GM20431 (cell line): ENCODE results near the gene GGTLC1.

ENCODE experiments used
- in situ Hi-C: fragments of 300-500 bp; cut with MseI, MboI; formaldehyde crosslinking; loops from one replicate; pipeline ENCODE4 v1.15.0; 2020; ENCODE audit warnings: low sequenced_read_pairs; ENCODE audit not compliant: unreplicated experiment

Gene GGTLC1

DNA sequence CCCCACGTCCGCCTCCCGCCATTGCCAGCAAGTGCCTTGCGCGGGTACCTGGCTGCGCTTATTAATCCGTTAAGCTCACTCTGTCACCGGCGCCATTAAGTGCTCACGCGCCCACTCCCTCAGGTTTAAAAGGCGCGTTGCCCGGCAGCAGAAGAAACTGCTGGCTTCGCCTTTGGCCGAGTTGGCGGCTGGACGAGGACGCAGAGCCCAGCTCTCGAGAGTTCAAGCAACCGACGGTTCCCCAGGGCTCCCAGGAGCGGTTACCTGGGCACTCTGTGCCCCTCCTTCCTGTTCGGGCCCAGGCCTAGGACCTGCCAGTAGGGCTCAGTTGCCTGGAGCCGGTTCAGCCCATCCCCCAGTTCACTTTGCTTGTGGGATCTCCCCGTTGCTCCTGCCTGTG lies at the start of gene GGTLC1:
Gene GGTLC1, minus strand, starts transcription at position 219 of the 400 bp plus-strand sequence. CDS start 2,168 bp downstream, outside the sequence.
- in situ Hi-C loops = no loop called here

DNA sequence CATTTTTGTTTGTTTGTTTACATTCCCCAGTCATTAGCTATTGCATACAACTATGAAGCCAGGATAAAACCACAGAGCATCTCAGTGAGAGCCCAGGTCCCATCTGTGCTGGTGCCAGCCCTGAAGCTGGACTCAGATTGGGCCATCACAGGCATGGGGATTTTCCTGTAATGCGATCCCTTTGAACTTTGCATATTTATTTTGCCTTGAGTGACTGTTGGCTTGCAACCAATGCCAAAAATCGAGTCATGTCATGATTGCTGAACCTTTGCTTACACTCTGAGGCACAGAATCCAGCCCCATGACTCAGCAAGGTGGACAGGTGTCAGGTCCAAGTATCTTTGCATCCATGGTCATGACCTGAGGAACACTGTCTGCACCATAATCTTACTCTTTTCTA lies 46.2 kb upstream of the GGTLC1 start:
- in situ Hi-C loops = no loop called here

DNA sequence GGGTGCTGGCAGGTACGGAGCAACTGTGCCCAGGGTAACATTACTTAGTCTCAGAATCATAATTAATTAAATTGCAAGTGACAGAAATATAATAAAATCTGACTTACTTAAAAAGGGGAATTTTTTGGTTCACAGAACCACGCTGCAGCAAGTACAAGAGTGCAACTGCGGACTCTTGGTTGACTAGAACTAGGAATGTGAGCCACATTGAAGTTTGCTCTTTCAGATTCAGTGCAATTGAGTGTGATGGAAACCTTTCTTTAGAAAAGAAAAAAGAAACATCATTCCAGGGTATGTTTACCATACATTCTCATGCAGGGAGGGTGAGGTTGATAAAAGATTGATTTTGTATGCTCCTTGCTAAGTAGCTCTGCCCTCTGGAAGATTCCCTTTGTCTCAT lies 45.0 kb upstream of the GGTLC1 start:
- in situ Hi-C loops = no loop called here

DNA sequence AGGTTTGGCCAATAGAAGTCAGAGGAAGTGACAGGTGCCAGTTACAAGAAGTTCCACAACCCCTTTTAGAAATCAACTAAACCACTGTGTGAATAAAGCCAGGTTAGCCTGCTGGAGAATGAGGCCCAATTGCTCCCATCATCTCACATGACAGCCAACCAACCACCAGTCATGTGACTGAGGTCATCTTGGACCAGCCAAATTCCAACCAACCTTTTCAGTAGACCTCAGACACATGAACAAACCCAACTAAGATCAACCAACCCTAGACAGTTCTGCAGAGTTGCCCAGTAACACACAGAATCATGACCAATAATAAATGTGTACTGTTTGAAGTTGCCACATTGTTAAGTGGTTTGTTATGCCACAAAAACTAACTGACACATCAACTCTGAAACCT lies 44.6 kb upstream of the GGTLC1 start:
- in situ Hi-C loops = no loop called here

DNA sequence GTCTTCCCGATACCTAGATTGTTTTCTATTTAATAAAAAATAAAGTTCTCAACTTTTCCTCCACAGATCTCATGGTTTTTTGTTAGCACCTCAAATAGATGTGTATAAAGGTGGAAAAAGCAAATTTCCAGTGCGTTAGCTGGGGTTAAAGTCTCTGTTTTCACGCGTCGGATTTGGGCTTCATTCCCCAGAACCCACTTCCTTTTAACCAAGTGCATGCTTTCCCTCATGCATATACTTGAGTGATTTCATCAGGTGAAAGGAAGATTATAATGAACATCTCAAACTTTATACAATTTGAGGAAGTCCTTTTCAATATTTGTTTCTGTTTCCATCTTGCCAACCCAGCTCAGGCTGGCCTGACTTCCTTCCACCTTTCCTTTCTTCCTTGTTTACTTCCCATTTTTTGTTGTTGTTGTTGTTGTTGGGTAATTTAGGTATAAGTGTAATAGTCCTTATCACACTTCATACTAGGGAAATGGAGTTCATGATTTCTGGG lies 43.9 kb upstream of the GGTLC1 start:
- in situ Hi-C loops = no loop called here

DNA sequence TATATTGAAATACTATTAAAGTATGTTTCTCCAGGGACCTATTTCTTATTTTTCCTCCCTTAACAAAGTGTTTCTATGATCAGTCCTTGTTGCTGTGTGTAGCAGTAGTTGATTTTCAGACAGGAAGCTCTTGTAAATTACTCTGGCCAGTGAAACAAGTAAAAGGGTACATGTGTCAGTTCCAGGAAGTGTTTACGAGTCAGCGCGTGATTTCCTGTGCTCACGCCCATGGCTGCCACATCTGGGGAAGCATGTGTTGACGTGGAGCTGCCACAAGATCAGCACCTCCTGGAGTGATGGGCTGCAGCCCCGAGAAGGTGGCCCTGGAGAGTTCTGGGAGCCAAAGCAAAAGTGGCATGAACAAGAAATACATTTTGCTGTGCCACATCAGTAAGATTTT lies 38.6 kb upstream of the GGTLC1 start:
- in situ Hi-C loops = no loop called here

DNA sequence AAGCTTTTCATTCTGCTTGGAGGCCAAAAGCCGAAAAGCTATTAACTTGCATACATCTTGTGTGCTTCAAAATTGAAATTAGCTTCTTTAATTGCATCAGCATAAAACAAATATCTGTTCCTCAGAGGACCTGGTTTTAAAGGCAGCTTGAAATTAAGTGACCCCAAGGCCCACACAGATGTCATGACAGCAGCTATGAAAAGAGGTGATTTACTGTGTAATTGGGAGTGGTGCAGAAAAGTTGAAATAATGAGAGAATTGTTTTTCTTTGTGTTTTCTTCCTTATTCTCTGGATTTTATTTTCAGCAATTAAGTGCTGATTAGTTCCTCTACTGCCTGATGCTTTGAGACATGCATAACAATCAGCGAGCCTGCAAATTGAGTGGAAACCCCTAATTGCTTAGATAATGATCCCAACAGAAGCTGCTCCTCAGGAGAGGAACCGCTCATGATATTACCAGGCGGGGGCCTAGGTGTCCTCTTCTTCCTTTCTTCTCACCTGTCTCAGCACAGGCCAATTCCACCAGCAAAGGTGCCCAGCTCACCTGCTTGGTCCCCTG lies 34.1 kb upstream of the GGTLC1 start:
- in situ Hi-C loops = no loop called here

DNA sequence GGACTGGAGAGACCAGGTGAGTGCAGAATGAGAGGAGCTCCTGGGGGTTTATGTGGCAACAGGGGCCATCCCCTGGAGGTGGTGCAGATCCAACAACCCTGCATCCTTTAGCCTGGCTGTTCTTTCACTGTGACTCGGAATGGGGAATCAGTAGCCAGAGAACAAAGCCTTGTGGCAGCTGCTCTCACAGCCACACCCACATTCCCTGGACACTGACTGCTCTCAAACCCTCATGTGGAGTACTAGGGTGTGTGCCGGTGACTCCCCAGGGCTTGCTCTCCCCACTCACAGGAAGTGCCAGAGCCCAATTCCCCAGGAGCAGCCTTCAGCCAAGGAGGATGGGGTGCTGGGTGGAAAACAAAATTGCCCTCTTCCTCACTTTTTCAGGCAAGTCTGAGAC lies 30.2 kb upstream of the GGTLC1 start:
- in situ Hi-C loops = no loop called here

DNA sequence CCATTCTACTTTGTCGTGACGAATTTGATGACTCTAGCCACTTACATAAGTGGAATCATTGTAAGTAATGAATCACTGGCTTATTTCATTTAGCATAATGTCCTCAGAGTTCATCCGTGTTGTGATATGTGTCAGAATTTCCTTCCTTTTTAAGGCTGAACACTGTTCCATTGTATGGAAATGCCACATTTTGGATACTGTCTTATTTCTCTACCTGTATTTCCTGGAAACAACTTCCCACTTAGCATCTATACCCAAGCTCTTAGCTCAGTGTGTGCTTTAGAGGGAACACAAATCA lies 28.8 kb upstream of the GGTLC1 start:
- in situ Hi-C loops = no loop called here

DNA sequence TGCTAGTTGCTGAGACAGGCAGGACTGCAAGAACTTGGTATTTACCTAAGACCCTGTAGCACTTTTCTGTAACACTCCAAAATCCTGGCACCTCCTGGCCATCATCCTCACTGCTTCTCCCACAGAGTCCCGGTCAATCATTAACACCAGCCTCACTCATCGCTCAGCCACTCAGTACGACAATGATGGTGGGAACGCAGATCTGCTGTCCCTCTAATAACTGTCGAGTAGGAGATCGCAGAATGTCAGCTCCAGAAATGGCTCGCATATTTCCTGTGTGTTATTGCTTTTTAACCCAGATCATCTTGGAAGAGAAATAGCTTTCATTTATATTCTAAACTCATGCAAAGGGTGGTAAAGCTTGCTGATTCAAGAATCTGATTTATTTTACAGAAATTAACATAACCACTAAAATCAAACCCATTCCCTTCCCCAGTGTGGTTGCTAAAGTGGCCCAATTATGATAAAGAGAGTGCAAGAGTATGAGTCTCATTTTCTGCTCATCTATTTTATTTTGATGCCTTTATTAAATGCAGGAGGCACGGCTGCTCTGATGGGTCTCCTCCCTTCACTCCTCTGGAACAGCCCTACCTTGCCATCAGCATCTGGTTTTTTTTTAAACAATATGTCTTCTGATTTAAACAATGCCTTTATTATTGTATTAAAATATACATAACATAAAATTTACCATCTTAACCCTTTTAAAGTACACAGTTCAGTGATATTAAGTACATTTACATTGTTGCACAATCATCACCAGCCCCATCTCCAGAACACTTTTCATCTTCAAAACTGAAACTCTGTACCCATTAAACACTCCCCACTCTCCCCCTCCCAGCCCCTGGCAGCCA lies 28.3 kb upstream of the GGTLC1 start:
- in situ Hi-C loops = no loop called here

DNA sequence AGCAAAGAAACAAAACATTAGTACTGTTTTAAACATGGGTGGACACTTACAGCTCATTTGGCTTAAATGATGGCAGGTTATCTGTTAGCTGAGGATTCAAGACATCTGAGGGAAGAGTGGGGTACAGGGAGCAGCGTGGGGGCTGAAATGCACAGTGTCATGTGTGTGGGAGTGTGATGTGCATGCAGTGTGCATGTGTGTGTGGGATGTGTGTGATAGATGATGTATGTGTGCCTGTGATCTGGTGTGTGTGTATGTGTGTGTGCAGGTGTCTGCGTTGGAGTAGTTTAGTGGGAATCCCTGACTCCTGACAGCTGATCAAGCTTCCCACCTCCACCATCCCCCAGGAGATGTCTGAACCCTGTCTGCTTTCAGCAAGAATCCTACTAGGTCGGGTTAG lies 25.4 kb upstream of the GGTLC1 start:
- in situ Hi-C loops = no loop called here

DNA sequence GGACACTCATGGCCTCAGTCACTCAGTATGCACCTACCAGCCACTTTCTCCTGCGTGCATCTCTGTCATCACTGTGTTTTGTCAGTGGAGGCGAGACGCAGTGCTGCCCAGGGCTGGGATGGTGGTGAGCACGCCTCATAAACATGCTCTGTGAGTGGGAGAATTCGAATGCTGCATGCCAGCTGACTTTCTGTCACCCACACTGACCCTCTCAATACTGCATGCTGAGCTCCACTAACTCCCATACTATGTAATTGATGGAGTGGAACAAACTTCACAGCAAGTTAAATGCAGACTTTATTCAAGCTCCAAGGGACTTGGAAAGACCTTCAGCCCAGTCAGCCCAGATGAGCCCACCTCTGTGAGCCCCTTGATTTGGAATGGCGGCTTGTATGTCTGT lies 22.7 kb upstream of the GGTLC1 start:
- in situ Hi-C loops = no loop called here

DNA sequence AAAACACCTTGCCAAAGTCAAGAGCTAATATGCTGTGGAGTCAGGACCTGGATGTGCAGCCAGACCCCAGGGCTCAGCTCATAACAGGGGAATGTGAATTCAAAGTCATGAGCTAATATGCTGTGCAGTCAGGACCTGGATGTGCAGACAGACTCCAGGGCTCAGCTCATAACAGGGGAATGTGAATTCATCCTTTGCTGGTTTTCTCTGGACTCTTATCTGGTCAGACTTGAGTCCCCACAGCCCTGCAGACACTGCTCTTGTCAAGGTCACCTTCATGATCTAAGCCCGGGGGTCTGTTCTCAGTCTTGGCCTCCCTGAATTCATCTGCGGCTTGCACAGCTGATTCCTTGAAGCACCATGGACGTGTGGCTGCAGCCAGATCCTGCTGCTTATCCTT lies 19.2 kb upstream of the GGTLC1 start:
- in situ Hi-C loops = no loop called here

DNA sequence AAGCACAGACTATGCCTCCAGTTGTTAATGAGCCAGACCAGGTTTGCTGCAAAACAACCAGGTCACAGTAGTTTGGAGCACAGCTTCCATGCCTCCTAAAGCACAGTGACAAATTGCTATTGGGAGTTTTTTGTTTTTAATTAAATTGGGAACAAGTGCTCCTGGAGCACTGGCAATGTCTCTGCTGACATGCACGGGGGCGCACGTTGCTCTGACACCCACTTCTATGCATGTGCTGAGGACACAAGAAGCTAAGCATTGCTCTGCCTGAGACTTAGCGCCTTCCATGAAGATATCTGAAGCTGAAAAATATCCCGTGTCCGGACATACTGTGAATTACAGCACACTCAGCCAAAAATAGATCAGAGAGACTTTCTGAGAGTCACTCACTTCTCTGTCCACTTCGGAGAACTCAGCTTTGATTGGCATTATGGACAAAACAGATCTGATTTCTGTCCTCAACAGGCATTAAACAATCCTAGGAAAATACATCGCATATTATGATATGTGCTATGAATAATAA lies 18.6 kb upstream of the GGTLC1 start:
- in situ Hi-C loops = no loop called here

DNA sequence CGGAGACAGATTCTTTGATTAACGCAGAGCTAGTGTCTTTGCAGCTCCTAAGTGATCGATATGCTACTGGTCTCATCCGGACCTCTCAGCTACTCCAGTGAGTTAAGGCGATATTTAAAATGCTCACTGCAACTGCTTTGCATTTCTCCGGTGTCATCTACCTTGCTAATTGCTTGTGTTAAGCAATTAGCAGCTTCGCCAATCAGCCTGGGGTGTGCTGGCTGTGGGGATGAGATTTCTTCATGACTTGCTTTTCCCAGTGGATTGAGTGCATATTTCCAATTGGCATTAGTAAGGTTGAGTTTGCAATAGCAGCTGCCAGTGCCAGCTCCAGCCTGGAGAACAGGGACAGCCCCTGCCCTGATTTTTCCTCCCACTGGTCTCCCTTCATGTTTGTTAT lies 18.0 kb upstream of the GGTLC1 start:
- in situ Hi-C loops = no loop called here

DNA sequence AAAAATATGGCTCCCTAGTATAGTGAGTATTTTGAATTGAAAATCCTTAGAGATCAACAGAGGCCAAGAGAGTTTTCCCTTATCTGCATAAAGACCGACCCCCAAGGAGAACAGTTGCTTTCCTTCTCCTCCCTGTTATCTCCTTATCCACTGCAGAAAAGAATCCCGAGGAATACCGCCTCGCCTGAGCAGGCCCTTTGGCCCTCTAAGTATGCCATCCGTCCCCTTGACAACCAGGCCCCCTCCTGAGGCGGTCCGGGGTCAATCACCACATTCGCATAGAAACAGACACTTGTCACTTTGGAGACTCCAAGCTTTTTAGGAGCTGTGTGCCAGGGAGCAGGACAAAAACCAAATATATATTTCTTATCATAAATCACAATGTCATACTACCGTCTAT lies 15.9 kb upstream of the GGTLC1 start:
- in situ Hi-C loops = no loop called here

DNA sequence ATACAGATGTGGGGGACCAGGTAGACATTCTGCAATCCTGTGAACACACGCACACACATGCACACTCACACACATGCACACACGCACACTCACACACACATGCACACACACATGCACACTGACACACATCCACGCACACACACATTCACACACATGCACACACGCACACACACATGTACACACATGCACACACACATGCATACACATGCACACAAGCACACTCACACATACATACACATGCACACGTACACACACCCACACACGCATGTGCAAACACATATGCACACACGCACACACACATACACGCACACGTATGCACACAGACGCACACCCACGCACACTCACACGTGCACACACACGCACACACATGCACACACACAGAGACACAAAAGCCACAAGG lies 14.3 kb upstream of the GGTLC1 start:
- in situ Hi-C loops = no loop called here

DNA sequence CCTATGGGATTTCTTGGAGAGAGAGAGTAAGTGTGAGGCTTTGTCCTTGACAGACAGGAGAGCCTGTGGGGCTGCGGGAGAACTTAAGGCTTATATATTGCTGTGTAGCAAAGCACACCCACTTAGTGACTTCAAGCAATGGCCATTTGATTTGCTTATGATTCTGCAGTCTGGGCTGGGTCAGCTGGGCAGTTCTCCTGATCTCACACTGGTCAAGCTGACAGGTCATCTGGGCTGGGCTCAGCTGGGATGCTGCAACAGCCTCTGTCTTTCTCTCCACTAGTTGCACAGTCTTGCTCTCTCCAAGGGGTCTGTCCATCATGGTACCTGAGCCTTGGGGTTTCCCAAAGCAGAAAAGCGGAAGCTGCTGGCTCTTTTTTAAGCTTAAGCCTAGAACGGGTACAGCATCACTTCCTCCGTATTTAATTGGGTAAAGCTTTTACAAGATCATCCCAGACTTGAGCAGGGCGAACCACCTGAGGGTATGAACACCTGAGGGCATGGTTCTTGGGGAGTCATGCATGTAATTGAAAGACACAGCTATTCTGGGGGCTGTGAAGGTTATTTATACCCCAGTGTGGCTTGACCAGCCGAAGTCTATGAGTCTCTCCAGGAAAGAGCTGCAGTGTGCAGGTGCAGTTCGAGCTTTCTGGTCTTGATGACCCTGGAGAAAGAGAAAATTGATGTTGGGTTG lies 13.3 kb upstream of the GGTLC1 start:
- in situ Hi-C loops = no loop called here

DNA sequence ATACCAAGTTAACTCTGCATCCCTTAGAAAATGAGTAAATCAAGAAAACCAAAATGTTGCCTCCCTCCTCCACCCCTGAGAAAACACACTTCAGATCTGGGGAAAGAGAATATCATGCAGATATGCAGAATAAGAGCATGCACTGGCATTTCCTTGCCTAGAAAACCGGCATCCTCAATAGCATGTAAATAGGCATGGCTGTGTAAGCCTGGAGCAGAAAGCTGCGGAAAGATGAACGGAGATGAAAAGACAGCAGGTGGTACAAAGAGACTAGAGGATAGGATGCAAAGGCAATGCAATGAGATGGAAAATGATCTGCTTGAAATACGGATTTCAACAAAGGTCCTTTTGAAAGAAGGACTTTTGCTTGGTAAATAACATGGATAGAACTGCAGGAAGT lies 10.3 kb upstream of the GGTLC1 start:
- in situ Hi-C loops = no loop called here

DNA sequence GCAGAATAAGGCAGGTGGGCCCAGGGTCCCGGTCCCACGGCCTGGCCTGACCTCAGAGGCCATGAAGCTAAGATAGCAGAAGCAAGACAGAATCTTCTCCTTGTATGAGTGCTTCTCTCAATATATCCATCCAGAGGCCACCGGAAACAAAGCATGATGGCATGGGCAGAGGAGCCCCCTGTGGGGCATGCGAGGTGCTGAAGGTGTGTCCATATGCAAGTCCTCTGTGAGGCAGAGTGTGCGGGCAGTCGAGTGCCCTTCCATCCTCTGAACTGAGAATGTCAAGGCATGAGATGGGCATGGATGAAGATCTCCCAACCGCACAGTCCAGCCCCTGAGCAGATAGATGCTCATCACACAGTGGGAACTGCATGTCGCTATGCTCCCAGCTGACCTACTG lies 9.8 kb upstream of the GGTLC1 start:
- in situ Hi-C loops = no loop called here
